WI38 (cell line): ENCODE data around the gene PPIP5K2.

ENCODE experiments used
- H3K4me3 ChIP-seq: 2 replicates; pipeline ENCODE4 v1.5.1; 2011; ENCODE audit warnings: low read depth, mild to moderate bottlenecking, control low read depth, low read length
- TF ChIP-seq, protein P1 (sequence below): IDR thresholded peaks from 2 replicates; pipeline ENCODE4 v1.5.1; 2012; ENCODE audit warnings: low read depth, mild to moderate bottlenecking, control low read depth, low read length

PPIP5K2 gene

DNA sequence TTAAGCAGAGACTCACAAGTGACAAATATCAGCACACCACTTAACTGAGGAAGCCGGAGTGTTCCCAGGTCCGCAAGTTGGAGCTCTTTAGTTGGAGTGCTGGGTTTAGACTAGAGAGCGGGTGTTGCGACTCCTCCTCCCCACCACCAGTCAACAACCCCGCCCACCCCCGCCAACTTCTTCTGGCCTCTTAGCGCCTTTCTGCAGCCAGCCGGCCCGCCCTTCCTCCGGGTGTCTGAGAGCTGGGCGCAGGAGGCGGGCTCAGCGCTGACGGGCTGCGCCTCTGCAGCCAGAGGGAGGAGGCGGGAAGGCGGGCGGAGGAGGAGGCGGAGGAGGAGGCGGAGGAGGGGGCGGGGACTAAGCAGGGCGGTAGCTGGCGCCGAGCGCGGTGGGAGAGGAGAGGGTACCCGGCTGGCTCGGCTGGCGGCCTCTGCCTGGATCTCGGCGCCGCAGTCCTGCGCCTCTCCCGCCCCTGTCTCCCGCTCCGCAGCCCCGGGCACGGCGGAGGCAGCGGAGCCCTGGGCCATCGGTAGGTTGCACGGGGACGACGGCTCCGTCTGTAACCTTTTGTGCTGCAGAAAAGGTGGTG lies 138.4 kb downstream of the PPIP5K2 start, which contains the start of gene MACIR:
Gene MACIR, plus strand, starts transcription at position 396 of the 589 bp plus-strand sequence. CDS start 17,157 bp downstream, outside the sequence.
- H3K4me3 ChIP-seq = peak within 1 kb of the TSS; percentile 90
- TF ChIP-seq, protein P1, sequence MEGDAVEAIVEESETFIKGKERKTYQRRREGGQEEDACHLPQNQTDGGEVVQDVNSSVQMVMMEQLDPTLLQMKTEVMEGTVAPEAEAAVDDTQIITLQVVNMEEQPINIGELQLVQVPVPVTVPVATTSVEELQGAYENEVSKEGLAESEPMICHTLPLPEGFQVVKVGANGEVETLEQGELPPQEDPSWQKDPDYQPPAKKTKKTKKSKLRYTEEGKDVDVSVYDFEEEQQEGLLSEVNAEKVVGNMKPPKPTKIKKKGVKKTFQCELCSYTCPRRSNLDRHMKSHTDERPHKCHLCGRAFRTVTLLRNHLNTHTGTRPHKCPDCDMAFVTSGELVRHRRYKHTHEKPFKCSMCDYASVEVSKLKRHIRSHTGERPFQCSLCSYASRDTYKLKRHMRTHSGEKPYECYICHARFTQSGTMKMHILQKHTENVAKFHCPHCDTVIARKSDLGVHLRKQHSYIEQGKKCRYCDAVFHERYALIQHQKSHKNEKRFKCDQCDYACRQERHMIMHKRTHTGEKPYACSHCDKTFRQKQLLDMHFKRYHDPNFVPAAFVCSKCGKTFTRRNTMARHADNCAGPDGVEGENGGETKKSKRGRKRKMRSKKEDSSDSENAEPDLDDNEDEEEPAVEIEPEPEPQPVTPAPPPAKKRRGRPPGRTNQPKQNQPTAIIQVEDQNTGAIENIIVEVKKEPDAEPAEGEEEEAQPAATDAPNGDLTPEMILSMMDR = no peak

DNA sequence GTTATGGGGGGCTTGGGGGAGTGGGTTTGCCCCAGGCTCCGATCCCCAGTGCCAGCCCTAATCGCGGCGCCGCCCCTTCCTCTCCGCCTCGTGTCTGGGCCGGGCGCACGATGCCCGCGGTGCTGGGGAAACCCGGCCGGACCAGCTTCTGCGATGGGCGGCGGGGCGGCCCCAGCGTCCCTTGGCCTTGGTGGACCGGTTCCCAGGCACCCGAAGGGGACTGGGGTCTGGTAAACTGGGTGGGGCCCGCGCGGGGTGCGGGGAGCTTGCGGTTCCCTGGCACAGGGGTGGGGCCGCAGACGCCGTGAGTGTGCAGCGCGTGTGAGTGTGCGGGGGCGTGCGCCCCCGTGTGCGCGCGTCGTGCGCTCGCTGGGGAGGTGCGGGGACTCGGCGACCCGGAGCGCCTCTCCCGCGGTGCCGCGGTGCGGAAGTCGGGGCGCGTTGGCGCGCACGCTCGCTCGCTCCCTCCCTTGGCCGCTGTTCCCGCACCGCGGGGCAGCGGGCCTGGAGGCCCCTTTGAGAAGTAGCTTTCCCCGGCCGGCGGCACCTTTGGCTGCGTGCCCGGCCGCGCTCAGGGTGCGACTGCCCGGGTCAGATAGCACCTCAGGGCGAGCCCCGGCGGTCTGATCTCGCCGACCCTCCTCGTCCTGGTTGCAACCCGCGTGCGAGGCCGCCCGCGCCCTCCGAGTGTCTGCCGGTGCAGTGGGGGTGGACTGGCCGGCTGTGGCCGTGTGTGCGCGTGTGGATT lies 139.0 kb downstream of the PPIP5K2 start:
- peak overlapping the region; percentile 90 for H3K4me3 ChIP-seq
- TF ChIP-seq, protein P1 = no peak

DNA sequence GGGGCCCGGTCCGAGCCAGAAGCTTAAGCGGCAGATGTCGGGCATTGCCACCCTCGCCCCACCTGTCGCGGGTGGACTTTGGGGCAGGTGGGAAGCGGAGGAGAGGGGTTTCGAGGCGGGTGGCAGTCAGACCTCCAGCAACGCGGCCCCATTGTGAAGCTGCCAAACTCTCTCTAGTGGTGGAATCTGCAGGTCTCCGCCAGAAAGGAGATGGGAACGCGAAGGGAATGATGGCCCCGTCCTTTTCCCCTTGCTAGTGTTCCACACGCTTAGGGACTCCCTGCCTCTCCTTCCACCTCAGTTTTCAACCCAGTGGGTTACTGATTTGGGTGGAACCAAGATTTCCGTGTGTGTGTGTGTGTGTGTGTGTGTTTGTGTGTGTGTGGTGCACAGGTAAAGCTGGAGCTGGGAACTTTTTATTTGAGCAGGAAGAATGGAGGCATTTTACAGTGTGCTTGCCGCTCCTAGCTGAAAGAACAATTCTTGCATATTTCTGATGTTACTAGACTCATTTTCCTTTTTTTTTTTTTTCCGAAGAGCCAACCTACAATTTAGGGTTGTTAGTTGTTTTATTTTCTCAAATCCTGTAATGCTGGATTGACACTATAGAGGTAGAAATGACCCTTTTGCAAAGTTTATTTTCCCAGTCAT lies 139.7 kb downstream of the PPIP5K2 start:
- peak overlapping the region; percentile 90 for H3K4me3 ChIP-seq
- TF ChIP-seq, protein P1 = no peak

DNA sequence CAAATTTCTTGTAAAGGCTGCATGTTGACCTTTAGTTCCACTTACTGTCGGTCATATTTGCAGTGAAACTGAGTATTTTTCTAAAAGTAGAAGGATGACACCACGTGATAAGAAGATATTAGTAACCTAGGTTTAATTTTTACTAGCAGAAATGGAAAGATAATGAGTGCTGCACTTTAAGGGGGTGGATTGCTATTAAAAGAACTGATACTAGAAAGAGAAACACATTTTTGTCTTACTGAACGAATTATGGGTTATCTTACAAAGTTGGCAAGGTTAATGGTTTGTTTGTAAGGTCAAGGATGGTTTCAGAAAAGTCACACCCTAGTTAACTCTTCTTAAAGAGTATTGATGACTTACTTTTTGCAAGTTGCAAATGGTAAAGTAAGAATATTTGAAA lies 140.8 kb downstream of the PPIP5K2 start:
- TF ChIP-seq, protein P1 = no peak
- H3K4me3 ChIP-seq = no peak overlapping the region
